A673 (cell line): Measurements from ENCODE around the gene PGRMC2. TPM values are rescaled to one million over a fixed set of nuclear protein-coding genes. Genes with fewer than 3 reads are reported as not detected.

Experiments
- BruUV-seq: library from RNA; stranded (reverse); fragments of 400-500 nt; replicated peaks from 2 replicates; lab custom pipeline; 2021; lab: Mats Ljungman, UMichigan
- CTCF ChIA-PET: fragments of 300-600 bp; sonication (Branson Sonifier 250); formaldehyde crosslinking; loops from one replicate; lab custom pipeline; 2022; ENCODE audit warnings: antibody characterized with exemption; lab: Charles Lee
- POLR2A ChIA-PET: fragments of 300-600 bp; sonication (Branson Sonifier 250); formaldehyde crosslinking; loops from one replicate; lab custom pipeline; 2022; ENCODE audit warnings: antibody characterized with exemption; ENCODE audit not compliant: low non-redundant PET; lab: Charles Lee
- DNase-seq: peaks from one replicate; pipeline ENCODE4 v3.0.0-alpha.2; 2015; ENCODE audit warnings: low spot score
- H3K27ac ChIP-seq: fragments of 200-600 bp; sonication (generic); 2 replicates; pipeline ENCODE4 v1.5.1; 2016; ENCODE audit warnings: mixed run types, low read depth, mild to moderate bottlenecking, mixed read lengths, antibody characterized with exemption, low read length; ENCODE audit not compliant: poor library complexity, severe bottlenecking
- H3K27me3 ChIP-seq: fragments of 200-600 bp; sonication (generic); replicated peaks from 2 replicates; pipeline ENCODE4 v1.6.1; 2017; ENCODE audit warnings: mixed run types, low read depth, mild to moderate bottlenecking, mixed read lengths, antibody characterized with exemption, low read length; ENCODE audit not compliant: insufficient read depth, poor library complexity
- H3K36me3 ChIP-seq: fragments of 200-600 bp; sonication (generic); 2 replicates; pipeline ENCODE4 v1.6.1; 2016; ENCODE audit warnings: mixed run types, mild to moderate bottlenecking, mixed read lengths, antibody characterized with exemption, low read length; ENCODE audit not compliant: insufficient read depth, poor library complexity, severe bottlenecking
- H3K4me1 ChIP-seq: fragments of 200-600 bp; sonication (generic); 2 replicates; pipeline ENCODE4 v1.6.1; 2017; ENCODE audit warnings: mixed run types, mild to moderate bottlenecking, mixed read lengths, antibody characterized with exemption, low read length; ENCODE audit not compliant: insufficient read depth, poor library complexity, severe bottlenecking
- H3K4me3 ChIP-seq: fragments of 200-600 bp; sonication (generic); 2 replicates; pipeline ENCODE4 v1.5.1; 2016; ENCODE audit warnings: low read depth, mixed run types, mild to moderate bottlenecking, mixed read lengths, low read length; ENCODE audit not compliant: poor library complexity, severe bottlenecking
- H3K9me3 ChIP-seq: fragments of 200-600 bp; sonication (generic); 2 replicates; pipeline ENCODE4 v1.6.1; 2016; ENCODE audit warnings: mixed run types, low read depth, mild to moderate bottlenecking, mixed read lengths, antibody characterized with exemption, low read length; ENCODE audit not compliant: poor library complexity, severe bottlenecking
- CTCF ChIP-seq: fragments of 300-800, 200-600 bp; sonication (generic); conservative IDR thresholded peaks from 2 replicates; pipeline ENCODE4 v1.5.1; 2017; ENCODE audit warnings: low read depth, mild to moderate bottlenecking, antibody characterized with exemption, low read length, moderate library complexity, mixed read lengths
- EZH2 ChIP-seq: fragments of 200-600 bp; sonication (generic); IDR thresholded peaks from 2 replicates; pipeline ENCODE4 v1.6.1; 2017; ENCODE audit warnings: borderline replicate concordance, low read depth, mild to moderate bottlenecking, mixed read lengths, antibody characterized with exemption, low read length; ENCODE audit not compliant: poor library complexity, severe bottlenecking
- intact Hi-C: fragments of 100-400 bp; cut with micrococcal nuclease; formaldehyde crosslinking; loops from one replicate; pipeline ENCODE4 v1.10.0; 2022; ENCODE audit not compliant: unreplicated experiment
- total RNA-seq: library from RNA; stranded (reverse); gene quantifications from 2 replicates; pipeline ENCODE4 v1.2.3, GENCODE V29; 2021

PGRMC2 gene
- total RNA-seq, 1 experiment from 2014 or later: 51.7 TPM

GRCh38 chr4:128320656-128321055 is 33.0 kb upstream of the PGRMC2 start:
- POLR2A ChIA-PET: no interaction called here
- H3K36me3 ChIP-seq: no peaks in the 10 kb centered on the region
- TF ChIP-seq EZH2: no peak
- no peak for TF ChIP-seq CTCF
- no peak for DNase-seq
- H3K4me1 ChIP-seq: no peaks in the 10 kb centered on the region
- H3K9me3 ChIP-seq: no peaks in the 10 kb centered on the region
- H3K27me3 ChIP-seq: no peaks in the 10 kb centered on the region
- H3K27ac ChIP-seq: no peak overlapping the region
- intact Hi-C loops: no loop called here
- BruUV-seq: no TSS peak
- no peak overlapping the region for H3K4me3 ChIP-seq
- CTCF ChIA-PET: no interaction called here

- Histone ChIP-seq H3K9me3 (no peaks in the 10 kb centered on the region), H3K27me3 (no peaks in the 10 kb centered on the region), H3K4me3 (no peak overlapping the region), H3K36me3 (no peaks in the 10 kb centered on the region), H3K4me1 (no peaks in the 10 kb centered on the region), H3K27ac (no peak overlapping the region)
- DNase-seq: no peak
- intact Hi-C loops: no loop called here
- TF ChIP-seq EZH2: no peak
- no peak for TF ChIP-seq CTCF
- BruUV-seq: no TSS peak
- POLR2A ChIA-PET: no interaction called here
- CTCF ChIA-PET: no interaction called here
Observed at GRCh38 chr4:128315756-128316520, 28.3 kb upstream of the PGRMC2 start.

- Histone ChIP-seq H3K27me3 (no peaks in the 10 kb centered on the region), H3K36me3 (no peaks in the 10 kb centered on the region), H3K9me3 (no peaks in the 10 kb centered on the region), H3K27ac (no peak overlapping the region), H3K4me1 (no peaks in the 10 kb centered on the region), H3K4me3 (no peak overlapping the region)
- no peak for DNase-seq
- ChIA-PET POLR2A (no interaction called here), CTCF (no interaction called here)
- BruUV-seq: no TSS peak
- TF ChIP-seq EZH2 (no peak), CTCF (no peak)
- intact Hi-C loops: no loop called here
Observed at GRCh38 chr4:128311659-128312403, 24.2 kb upstream of the PGRMC2 start.
